Measurements from ENCODE around the gene PRCC. TPM values are rescaled to one million over a fixed set of nuclear protein-coding genes. Genes with fewer than 3 reads are reported as not detected.

The PRCC gene
- total and polyA plus RNA-seq, 9 donors, result 22.7 to 75.7 (median 62.1) TPM

- Histone ChIP-seq H3K36me3 (ENCODE audit: control insufficient read depth, insufficient read depth, low read length) (peaks cover 15% of the 10 kb centered on the region), H3K9me3 (replicated peaks; ENCODE audit: control insufficient read depth, low read depth, low read length) (no peaks in the 10 kb centered on the region), H3K4me3 (ENCODE audit: low read length) (peak overlapping the region; percentile 86), H3K4me1 (ENCODE audit: control insufficient read depth, insufficient read depth, low read length) (peaks cover 64% of the 10 kb centered on the region), H3K27ac (ENCODE audit: low read length) (peak overlapping the region; percentile 100), H3K27me3 (ENCODE audit: control insufficient read depth, insufficient read depth, low read length) (no peaks in the 10 kb centered on the region)
- 29% methylated on average over 2 of the region's 8 CpGs for WGBS (ENCODE audit: insufficient coverage)
- DNase-seq, result peak; percentile 43
Observed at GRCh38 chr1:156749419-156750118, 17.8 kb upstream of the PRCC start.

DNA sequence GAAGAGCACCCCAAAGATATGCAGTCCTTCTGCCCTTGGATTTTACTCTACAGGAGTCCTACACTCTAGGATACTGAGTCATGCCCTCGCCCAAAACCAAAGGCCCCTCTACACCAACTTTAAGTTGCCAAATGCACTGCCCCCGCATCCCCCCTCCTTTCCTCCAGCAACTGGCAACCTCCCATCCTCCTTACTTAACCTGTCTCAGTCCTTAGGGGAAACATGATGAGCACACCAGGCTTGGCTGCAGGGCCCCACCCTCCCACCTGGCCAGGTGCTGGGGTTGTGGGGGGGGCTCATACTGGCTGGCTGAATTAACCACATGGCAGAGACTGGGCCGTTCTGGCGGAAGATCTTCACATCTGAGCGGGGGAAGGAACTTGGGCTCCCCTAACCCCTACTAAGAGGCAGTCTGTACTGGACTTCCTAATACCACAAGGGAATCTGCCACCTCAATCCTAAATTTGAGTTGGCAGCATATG is 17.1 kb upstream of the PRCC start:
- Histone ChIP-seq H3K4me1 (ENCODE audit: control insufficient read depth, insufficient read depth, low read length) (peaks cover 65% of the 10 kb centered on the region), H3K36me3 (ENCODE audit: control insufficient read depth, insufficient read depth, low read length) (peaks cover 8% of the 10 kb centered on the region), H3K9me3 (replicated peaks; ENCODE audit: control insufficient read depth, low read depth, low read length) (no peaks in the 10 kb centered on the region), H3K27me3 (ENCODE audit: control insufficient read depth, insufficient read depth, low read length) (no peaks in the 10 kb centered on the region), H3K27ac (ENCODE audit: low read length) (peak overlapping the region; percentile 100), H3K4me3 (ENCODE audit: low read length) (peak overlapping the region; percentile 86)
- DNase-seq, result peak; percentile 44
- WGBS (ENCODE audit: insufficient coverage), result 0% methylated on average over 1 of the region's 5 CpGs

- DNase-seq, result peak; percentile 68
- Histone ChIP-seq H3K9me3 (replicated peaks; ENCODE audit: control insufficient read depth, low read depth, low read length) (no peaks in the 10 kb centered on the region), H3K27ac (ENCODE audit: low read length) (peak overlapping the region; percentile 100), H3K27me3 (ENCODE audit: control insufficient read depth, insufficient read depth, low read length) (no peaks in the 10 kb centered on the region), H3K4me1 (ENCODE audit: control insufficient read depth, insufficient read depth, low read length) (peaks cover 59% of the 10 kb centered on the region), H3K4me3 (ENCODE audit: low read length) (peak overlapping the region; percentile 86), H3K36me3 (ENCODE audit: control insufficient read depth, insufficient read depth, low read length) (peaks cover 4% of the 10 kb centered on the region)
- 0% methylated on average over 53 of the region's 64 CpGs for WGBS (ENCODE audit: insufficient coverage)
Observed at GRCh38 chr1:156750711-156751450, 16.5 kb upstream of the PRCC start.

DNA sequence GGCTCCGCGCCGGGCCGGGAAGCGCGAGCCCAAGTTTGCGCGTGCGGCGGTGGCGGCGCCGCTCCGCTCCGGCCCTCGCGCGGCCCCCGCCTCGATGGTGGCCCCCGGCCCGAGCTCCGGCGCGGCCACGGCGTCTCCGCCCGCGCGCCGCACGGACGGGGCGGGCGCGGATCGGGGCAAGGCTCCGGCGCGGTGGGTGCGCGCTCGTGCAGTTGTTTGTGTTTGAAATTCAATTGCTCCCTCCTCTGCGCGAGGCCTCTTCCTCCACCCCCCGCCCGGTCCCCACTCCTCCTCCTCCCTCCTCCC is 15.9 kb upstream of the PRCC start, which contains the start of gene HDGF:
Gene HDGF (minus strand): TSS at position 225 of the 306 bp plus-strand sequence. CDS start 246 bp downstream, outside the sequence.
- no peaks in the 10 kb centered on the region for H3K27me3 ChIP-seq (ENCODE audit: control insufficient read depth, insufficient read depth, low read length)
- under 1% methylated on average over 42 of the region's 48 CpGs for WGBS (ENCODE audit: insufficient coverage)

DNA sequence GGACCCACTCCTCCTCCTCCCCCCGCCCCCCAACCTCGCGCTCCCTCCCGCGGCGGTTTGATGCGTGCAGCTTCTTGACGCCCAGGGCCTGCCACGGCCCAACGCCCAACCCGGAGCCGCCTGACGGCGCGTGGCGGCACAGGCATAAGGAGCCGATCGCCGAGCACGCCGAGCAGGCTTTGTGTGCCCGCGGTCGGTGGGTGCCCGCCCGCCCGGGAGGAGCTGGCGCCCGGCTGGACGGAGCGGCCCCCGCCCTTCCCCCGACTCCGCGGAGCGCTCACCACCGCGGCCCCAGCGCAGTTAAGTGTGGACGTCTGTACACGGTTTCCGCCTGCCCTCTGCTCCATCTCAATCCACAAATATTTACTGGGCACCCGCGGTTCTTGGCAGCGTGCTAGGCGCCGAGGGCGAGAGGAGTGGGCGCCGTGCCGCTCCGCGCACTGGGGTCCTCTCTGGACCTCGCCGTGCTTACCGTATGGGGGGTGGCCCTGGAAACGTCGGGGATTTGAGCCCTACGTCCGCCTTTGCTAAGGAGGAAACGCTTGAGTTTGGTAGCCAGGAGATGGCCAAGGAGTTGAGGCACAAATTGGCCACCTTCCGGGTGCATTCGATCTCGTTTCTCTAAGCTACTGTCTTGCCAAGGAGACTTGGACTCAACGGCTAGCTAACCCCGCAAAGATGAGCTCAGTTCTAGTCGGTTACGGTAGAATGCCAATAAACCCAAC is 15.4 kb upstream of the PRCC start:
- Histone ChIP-seq H3K27ac (ENCODE audit: low read length) (peak overlapping the region; percentile 92), H3K36me3 (ENCODE audit: control insufficient read depth, insufficient read depth, low read length) (peaks cover 4% of the 10 kb centered on the region), H3K9me3 (replicated peaks; ENCODE audit: control insufficient read depth, low read depth, low read length) (no peaks in the 10 kb centered on the region), H3K4me3 (ENCODE audit: low read length) (peak overlapping the region; percentile 86), H3K4me1 (ENCODE audit: control insufficient read depth, insufficient read depth, low read length) (peaks cover 49% of the 10 kb centered on the region), H3K27me3 (ENCODE audit: control insufficient read depth, insufficient read depth, low read length) (no peaks in the 10 kb centered on the region)
- under 1% methylated on average over 41 of the region's 68 CpGs for WGBS (ENCODE audit: insufficient coverage)
- DNase-seq, result peak; percentile 99

More for the DNA sequence above, 15.9 kb upstream of the PRCC start, which contains the start of gene HDGF:
- no peaks in the 10 kb centered on the region for H3K9me3 ChIP-seq (replicated peaks; ENCODE audit: control insufficient read depth, low read depth, low read length)
- H3K4me1 ChIP-seq (ENCODE audit: control insufficient read depth, insufficient read depth, low read length), result peaks cover 54% of the 10 kb centered on the region
- peaks cover 4% of the 10 kb centered on the region for H3K36me3 ChIP-seq (ENCODE audit: control insufficient read depth, insufficient read depth, low read length)
- H3K4me3 ChIP-seq (ENCODE audit: low read length), result peak within 1 kb of the TSS; percentile 86
- no peak for DNase-seq
- peak within 1 kb of the TSS; percentile 100 for H3K27ac ChIP-seq (ENCODE audit: low read length)

DNA sequence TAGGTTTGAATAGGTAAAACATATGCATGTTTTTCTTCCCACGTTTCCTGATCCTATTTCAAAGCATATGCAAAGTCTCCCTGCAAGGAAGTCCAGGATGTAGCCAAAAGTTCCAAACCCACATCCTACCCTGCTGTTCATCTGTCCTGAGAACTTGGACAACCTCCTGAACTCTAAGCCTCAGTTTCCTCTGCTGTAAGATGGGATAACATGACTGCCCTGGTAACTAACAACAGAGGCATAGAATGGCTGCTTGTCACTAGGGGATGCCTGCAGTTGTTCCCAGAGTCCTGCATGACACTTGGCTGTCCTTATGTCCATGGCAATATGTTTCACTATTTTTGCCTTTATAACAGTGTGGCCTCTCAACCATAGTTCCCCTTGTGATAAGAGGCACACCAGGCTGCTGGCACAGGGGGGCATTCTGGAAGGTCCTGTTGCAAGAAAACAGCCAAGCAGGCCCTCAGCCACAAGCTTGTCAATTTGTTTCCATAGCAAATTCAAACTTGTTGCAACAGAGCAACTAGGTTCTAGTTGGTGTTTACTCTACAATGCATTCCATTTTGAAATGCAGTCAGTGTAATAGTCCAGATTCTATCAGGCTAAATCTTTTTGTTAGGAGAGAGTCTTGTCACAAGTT is 14.4 kb upstream of the PRCC start:
- H3K4me3 ChIP-seq (ENCODE audit: low read length), result peak overlapping the region; percentile 86

GRCh38 chr1:156754219-156754618 is 13.1 kb upstream of the PRCC start:
- H3K36me3 ChIP-seq (ENCODE audit: control insufficient read depth, insufficient read depth, low read length), result peaks cover 4% of the 10 kb centered on the region
- peak; percentile 60 for DNase-seq
- WGBS (ENCODE audit: insufficient coverage), result 53% methylated on average over 7 of the region's 8 CpGs
- H3K4me3 ChIP-seq (ENCODE audit: low read length), result no peak overlapping the region
- no peaks in the 10 kb centered on the region for H3K27me3 ChIP-seq (ENCODE audit: control insufficient read depth, insufficient read depth, low read length)
- no peaks in the 10 kb centered on the region for H3K9me3 ChIP-seq (replicated peaks; ENCODE audit: control insufficient read depth, low read depth, low read length)
- H3K4me1 ChIP-seq (ENCODE audit: control insufficient read depth, insufficient read depth, low read length), result peaks cover 28% of the 10 kb centered on the region
- H3K27ac ChIP-seq (ENCODE audit: low read length), result peak overlapping the region; percentile 40

More for the DNA sequence above, 14.4 kb upstream of the PRCC start:
- DNase-seq, result no peak
- Histone ChIP-seq H3K27ac (ENCODE audit: low read length) (peak overlapping the region; percentile 18), H3K9me3 (replicated peaks; ENCODE audit: control insufficient read depth, low read depth, low read length) (no peaks in the 10 kb centered on the region), H3K27me3 (ENCODE audit: control insufficient read depth, insufficient read depth, low read length) (no peaks in the 10 kb centered on the region), H3K36me3 (ENCODE audit: control insufficient read depth, insufficient read depth, low read length) (peaks cover 4% of the 10 kb centered on the region), H3K4me1 (ENCODE audit: control insufficient read depth, insufficient read depth, low read length) (peaks cover 40% of the 10 kb centered on the region)
- WGBS (ENCODE audit: insufficient coverage), result no CpG with 5 or more reads among the region's 1 CpG

- Histone ChIP-seq H3K27ac (ENCODE audit: low read length) (no peak overlapping the region), H3K27me3 (ENCODE audit: control insufficient read depth, insufficient read depth, low read length) (no peaks in the 10 kb centered on the region), H3K4me3 (ENCODE audit: low read length) (no peak overlapping the region), H3K4me1 (ENCODE audit: control insufficient read depth, insufficient read depth, low read length) (peaks cover 21% of the 10 kb centered on the region), H3K36me3 (ENCODE audit: control insufficient read depth, insufficient read depth, low read length) (no peaks in the 10 kb centered on the region), H3K9me3 (replicated peaks; ENCODE audit: control insufficient read depth, low read depth, low read length) (no peaks in the 10 kb centered on the region)
- DNase-seq, result no peak
- WGBS (ENCODE audit: insufficient coverage), result no CpG with 5 or more reads among the region's 5 CpGs
Observed at GRCh38 chr1:156755527-156755950, 11.8 kb upstream of the PRCC start.

GRCh38 chr1:156756355-156756754 is 11.0 kb upstream of the PRCC start:
- H3K27ac ChIP-seq (ENCODE audit: low read length), result no peak overlapping the region
- no peak for DNase-seq
- WGBS (ENCODE audit: insufficient coverage), result no CpG with 5 or more reads among the region's 1 CpG

More at GRCh38 chr1:156756355-156756754, 11.0 kb upstream of the PRCC start:
- no peaks in the 10 kb centered on the region for H3K36me3 ChIP-seq (ENCODE audit: control insufficient read depth, insufficient read depth, low read length)
- H3K9me3 ChIP-seq (replicated peaks; ENCODE audit: control insufficient read depth, low read depth, low read length), result no peaks in the 10 kb centered on the region
- H3K4me3 ChIP-seq (ENCODE audit: low read length), result no peak overlapping the region
- H3K27me3 ChIP-seq (ENCODE audit: control insufficient read depth, insufficient read depth, low read length), result no peaks in the 10 kb centered on the region
- peaks cover 28% of the 10 kb centered on the region for H3K4me1 ChIP-seq (ENCODE audit: control insufficient read depth, insufficient read depth, low read length)

Data from muscle of leg (tissue), 11 donors.